Measurements from ENCODE around the gene TAPT1.

The TAPT1 gene

DNA sequence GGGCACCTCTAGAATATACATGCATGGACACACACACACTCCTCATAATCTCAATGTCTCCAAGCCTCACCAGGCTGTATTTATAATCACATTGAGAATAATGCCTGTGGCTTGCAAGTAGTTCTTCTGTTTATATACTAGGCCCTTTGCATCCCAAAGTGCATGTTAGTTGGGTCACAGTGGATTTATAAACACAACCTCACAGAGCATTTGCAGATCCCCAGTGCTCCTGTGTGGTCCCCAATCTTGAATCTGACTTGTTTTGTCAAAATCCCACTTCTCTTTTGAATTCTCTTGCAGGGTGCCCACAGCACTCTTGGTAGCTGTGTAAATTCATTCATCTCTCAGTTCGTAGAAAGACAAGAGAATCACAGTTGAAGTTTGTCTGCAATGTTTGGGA lies 92.9 kb downstream of the TAPT1 start:
- no peak for DNase-seq (ENCODE audit: low read depth)
- no peak overlapping the region for H3K4me3 ChIP-seq (ENCODE audit: low read length)
- TF ChIP-seq, protein P1, sequence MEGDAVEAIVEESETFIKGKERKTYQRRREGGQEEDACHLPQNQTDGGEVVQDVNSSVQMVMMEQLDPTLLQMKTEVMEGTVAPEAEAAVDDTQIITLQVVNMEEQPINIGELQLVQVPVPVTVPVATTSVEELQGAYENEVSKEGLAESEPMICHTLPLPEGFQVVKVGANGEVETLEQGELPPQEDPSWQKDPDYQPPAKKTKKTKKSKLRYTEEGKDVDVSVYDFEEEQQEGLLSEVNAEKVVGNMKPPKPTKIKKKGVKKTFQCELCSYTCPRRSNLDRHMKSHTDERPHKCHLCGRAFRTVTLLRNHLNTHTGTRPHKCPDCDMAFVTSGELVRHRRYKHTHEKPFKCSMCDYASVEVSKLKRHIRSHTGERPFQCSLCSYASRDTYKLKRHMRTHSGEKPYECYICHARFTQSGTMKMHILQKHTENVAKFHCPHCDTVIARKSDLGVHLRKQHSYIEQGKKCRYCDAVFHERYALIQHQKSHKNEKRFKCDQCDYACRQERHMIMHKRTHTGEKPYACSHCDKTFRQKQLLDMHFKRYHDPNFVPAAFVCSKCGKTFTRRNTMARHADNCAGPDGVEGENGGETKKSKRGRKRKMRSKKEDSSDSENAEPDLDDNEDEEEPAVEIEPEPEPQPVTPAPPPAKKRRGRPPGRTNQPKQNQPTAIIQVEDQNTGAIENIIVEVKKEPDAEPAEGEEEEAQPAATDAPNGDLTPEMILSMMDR (conservative IDR thresholded peaks at IDR 0.05; ENCODE audit: low read depth, low read length), result no peak

DNA sequence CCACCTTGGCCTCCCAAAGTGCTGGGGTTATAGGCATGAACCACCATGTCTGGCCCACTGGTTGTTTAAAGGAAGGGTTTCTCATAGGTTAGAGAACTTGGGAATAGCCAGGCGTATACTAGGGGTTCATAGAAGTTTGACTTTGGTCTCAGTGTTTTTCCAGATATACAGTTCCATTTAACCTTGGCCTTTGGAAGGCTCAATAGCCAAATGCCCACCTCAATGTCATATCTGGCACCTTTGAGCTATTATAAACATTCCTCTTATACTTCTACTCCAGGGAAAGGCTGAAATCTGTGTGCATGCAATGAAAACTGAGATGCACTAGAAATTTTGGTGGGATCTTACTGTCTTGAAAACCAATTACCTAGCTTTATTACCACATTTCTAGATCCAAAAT lies 95.0 kb downstream of the TAPT1 start:
- DNase-seq (ENCODE audit: low read depth), result no peak
- H3K4me3 ChIP-seq (ENCODE audit: low read length), result no peak overlapping the region
- TF ChIP-seq, protein P1 (conservative IDR thresholded peaks at IDR 0.05; ENCODE audit: low read depth, low read length), result no peak

DNA sequence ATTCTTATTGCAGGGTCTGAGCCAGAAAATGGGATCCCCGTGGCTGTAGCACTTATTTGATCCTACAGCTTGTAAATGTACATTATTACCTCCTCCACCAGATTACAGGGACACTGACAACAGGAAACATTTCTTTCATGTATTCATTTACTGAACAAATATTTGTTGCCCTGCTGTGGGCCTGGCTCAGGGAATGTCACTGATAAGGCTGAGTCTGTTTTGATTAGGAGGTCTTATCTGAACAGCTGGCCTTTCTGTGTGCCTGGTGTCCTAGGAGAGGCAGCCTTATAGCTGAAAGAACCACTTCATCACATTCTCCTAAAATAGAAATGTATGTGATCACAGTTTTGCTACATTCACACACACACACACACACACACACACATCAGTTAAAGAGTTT lies 96.9 kb downstream of the TAPT1 start:
- no peak for DNase-seq (ENCODE audit: low read depth)
- TF ChIP-seq, protein P1 (conservative IDR thresholded peaks at IDR 0.05; ENCODE audit: low read depth, low read length), result no peak
- H3K4me3 ChIP-seq (ENCODE audit: low read length), result no peak overlapping the region

DNA sequence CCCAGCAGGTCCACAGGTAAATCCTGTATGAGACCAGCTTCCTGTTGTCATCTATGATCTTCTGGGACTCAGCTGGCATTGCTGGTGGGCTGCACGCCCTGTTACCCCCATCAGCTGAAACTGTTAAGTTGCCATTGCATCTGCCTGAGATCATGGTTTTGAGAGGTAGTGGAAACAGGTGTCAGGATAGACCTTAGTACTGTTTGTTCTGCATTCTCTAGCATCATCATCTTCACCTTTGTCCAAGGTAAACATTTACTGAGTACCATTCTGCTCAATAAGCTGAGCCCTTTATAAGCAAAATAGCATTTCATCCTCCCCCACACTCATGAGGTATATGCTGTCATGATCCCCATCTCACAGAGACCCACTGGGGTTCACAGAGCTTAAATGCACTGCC lies 99.6 kb downstream of the TAPT1 start:
- H3K4me3 ChIP-seq (ENCODE audit: low read length), result no peak overlapping the region
- TF ChIP-seq, protein P1 (conservative IDR thresholded peaks at IDR 0.05; ENCODE audit: low read depth, low read length), result no peak
- DNase-seq (ENCODE audit: low read depth), result no peak

DNA sequence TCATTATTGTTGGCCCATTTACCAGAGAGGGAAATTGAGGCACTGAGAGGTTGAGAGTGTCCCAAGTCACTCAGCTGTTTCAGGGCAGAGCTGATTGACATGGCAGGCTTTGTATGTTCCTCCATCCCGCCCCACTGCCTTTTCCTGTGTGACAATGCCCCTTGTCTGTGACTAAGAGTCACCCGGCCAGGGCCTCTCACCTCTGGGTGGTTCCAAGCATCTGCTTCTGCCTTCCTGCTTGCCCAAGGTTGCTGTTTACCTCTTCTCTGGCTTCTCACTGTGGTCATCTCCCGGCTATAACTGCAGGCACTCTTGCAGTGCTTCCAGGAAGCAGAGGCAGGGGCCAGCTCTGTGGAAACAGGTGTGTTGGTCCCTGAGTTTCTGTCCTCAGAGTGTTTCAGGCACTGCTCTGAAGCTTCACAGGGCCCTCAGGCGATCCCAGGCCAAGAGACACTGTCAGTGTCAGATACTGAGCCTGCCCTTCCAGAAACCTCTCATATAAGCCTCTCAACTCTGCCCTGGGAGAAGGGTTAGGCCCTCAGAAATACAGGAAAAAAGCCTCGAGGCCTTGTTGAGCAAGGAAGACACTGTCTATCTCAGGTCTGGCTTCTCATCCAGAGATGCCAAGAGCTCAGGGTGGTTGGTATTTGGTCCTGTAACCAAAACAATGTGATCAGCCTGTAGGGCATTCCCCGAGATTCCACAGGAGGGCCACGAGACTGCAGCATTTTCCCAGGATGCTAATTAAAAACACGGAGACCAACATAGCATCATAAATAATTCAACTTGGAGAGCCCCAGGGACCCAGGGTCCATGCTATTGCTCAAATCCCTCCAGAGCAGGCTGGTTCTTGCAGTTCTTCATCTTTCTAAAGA lies 100.5 kb downstream of the TAPT1 start:
- TF ChIP-seq, protein P1 (conservative IDR thresholded peaks at IDR 0.05; ENCODE audit: low read depth, low read length), result no peak
- no peak for DNase-seq (ENCODE audit: low read depth)
- no peak overlapping the region for H3K4me3 ChIP-seq (ENCODE audit: low read length)

DNA sequence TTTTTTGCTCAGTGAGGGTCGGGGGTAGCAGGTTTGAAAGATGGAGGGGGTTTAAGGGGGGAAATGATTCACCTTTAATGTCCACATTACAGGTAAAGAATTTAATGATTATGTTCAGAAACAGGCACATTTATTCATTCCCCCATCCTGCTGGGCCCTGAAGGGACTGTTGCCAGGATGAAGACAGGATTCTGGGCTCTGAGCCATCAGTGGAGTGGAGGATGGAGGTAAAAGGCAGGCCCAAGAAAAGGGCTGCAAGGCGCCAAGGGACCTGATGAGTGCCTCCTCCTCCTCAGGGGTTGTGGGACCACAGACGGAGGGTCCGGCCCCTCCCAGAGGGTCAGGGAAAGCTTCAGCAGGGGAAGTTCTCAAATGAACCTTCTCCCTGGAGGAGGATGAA lies 102.0 kb downstream of the TAPT1 start:
- H3K4me3 ChIP-seq (ENCODE audit: low read length), result no peak overlapping the region
- TF ChIP-seq, protein P1 (conservative IDR thresholded peaks at IDR 0.05; ENCODE audit: low read depth, low read length), result no peak
- no peak for DNase-seq (ENCODE audit: low read depth)

All from retinal pigment epithelial cell (primary cell).